HL-60/S4 treated with phorbol 12-myristate 13-acetate at 8.2 ng/mL for 4 days and 3 days (cell line): Measurements from ENCODE around the gene ACACA.
"Not testable (repeated sequence)": the region's sequence is repeated elsewhere in the genome, so short reads cannot be mapped to it uniquely, and the experiment has no call there.

Experiments used
- in situ Hi-C: fragments of 300-500 bp; cut with MboI; formaldehyde crosslinking; loops from 2 replicates; pipeline ENCODE4 v1.15.0; 2022; ENCODE audit warnings: low sequenced_read_pairs

The ACACA gene

DNA sequence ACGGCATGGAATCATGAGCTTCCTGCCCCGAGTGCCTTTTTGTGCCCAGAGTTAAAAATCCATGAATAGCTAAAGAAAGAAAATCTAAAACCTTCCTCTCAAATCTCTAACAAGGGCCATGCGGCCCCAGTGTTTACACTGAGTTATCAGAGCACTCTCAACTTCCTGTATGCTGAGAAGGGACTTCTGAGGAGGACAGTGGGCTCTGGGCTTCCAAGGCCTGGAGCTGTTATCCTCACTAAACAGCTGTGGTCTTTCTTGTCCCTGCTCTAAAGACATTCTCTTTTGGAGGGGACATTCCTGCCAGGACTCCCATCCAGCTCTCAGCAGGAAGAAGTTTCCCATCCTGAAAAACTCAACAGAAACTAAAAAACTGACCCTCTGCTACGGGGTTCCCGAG lies 322.3 kb downstream of the ACACA start:
- in situ Hi-C loops: no loop called here

DNA sequence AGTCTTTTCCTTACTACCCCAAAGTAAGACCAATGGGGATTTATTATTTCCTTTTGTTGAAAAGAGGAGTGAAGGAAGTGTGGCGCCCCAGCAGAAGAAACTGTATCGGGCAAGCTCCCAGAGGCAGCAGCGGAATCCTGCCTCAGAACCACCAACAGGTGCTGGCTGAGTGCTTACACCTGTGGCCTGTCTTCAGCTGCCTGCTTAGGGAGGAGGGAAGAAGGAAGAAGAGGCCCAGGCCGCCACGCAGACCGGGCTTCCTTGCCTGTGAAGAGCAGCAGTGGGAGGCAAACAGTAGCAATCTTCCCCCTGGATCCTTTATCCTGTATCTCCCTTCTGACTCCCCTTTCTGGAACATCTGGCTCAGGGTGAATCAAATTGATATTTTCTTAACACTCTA lies 323.2 kb downstream of the ACACA start:
- in situ Hi-C loops: no loop called here

DNA sequence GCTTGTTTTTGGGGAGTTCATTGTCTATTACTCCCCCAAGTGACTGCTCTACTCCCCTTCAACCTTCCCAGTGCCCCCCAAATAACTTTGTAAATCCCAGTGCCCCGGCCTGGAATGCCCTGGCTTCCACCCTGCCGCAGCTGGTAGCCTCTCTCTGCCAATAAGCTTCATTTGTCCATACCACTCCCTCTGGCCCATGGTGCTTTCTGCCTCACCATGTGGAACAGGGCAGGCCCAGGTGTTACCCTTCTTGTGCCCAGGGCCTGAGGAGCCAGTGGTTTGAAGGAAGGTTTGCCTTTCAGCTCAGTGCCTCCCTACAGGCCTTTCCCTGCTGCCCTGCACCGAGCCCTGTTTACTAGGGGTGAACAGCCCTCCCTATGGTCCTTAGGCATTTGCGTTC lies 323.7 kb downstream of the ACACA start:
- in situ Hi-C loops: no loop called here

DNA sequence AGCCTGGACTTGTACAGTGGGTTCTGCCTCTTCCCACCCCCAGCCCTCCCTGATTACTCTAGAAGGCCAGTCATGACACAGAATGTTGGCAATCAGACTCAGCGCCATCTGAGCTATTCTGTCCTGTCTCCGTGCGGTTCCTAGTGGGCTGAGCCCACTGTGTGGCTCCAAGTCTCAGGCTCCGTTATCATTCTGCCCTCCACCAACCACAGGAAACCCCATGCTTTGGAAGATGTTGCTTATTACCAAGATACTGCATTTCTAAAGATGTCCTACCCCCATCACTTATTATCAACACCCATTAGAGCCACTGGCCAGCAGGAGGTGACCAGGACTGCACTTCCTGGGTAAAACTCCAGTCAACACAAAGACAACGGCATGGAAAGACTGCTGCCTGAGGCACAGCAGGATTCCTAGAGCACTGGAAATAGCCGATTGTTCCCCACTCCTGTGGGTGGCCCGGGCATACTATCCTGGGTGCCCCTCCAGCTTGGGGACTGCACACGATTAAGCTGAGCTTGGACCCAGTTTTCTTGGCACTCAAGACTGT lies 324.2 kb downstream of the ACACA start:
- in situ Hi-C loops: no loop called here

DNA sequence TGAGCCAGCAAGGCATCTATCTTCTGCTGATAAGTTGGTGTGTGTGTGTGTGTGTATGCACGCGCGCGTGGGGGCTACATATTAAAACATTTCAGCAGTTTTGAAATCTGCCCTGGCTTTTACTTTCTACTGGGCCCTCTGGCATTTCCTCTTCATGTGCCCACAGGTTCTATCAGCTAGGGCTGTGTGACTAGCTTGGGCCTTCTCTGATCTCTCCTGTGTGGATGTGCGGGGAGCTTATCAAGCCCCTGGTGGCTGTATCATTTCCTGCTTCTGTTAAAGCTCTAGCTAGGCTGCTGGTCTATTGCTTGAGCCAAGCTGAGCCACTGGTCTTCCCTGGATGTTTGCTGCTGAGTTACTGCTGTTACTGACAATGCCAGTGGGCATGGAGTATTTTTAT lies 325.3 kb downstream of the ACACA start:
- in situ Hi-C loops: no loop called here

DNA sequence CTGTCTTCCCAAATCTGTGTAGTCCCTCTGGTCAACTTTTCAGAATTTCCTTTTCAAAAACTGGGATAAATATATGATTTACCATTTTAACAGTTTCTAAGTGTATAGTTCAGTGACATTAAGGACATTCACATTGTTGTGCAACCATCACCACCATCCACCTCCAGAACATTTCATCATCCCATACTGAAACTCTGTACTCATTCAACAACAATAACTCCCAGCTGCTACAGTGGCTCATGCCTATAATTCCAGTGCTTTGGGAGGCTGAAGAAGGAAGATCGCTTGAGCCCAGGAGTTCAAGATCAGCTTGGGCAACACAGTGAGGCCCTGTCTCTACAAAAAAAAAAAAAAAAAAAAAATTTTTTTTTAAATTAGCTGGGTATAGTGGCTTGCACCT lies 326.9 kb downstream of the ACACA start:
- in situ Hi-C loops: no loop called here

DNA sequence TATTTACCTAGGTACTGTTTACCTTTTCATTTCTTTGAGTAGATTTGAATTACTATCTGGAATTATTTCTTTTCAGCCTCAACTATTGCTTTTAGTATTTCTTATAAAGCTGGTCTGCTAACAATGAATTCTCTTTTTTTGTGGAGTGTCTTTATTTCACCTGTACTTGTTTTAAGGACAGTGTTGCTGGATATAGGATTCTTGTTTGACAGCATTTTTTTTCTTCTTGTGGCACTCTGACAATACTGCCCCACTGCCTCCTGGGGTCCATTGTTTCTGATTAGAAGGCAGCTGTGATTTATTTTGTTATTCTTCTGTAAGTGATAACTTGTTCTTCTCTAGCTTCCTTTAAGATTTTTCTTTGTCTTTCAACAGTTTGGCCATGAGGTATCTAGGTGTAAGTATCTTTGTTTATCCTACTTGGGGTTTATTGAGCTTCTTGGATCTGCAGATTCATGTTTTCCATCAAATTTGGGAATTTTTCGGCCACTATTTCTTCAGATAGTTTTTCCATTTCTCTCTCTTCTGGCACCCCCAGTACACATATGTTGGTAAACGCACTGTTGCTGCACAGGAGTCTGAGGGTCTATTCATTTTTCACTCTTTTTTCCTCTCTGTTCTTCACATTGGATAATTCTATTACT lies 327.4 kb downstream of the ACACA start:
- in situ Hi-C loops: no loop called here

DNA sequence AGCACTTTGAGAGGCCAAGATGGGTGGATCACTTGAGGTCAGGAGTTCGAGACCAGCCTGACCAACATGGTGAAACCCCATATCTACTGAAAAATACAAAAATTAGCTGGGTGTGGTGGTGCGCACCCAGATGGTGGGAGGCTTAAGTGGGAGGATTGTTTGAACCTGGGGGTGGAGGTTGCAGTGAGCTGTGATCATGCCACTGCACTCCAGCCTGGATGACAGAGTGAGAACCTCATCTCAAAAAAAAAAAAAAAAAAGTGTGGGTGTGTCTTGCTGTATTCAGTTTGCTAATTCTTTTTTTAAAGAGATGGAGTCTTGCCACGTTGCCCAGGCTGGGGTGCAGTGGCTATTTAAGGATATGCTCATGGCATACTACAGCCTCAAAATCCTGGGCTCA lies 333.2 kb downstream of the ACACA start:
- in situ Hi-C loops: not testable (repeated sequence)

DNA sequence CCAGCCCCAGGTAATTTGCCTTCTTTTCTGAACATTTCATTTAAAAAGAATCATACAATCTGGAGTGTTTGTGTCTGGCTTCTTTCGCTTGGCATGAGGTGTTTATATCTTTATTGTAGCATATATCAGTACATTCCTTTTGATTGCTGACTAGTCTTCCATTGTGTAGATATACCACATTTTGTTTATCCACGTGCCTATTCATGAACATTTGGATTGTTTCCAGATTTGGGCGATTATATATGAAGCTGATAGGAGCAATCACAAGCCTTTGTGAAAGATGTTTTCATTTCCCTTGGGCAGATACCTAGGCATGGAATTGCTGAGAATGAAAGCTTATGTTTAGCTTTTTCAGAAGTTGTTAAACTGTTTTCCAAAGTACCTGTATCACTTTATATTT lies 337.5 kb downstream of the ACACA start:
- in situ Hi-C loops: no loop called here

DNA sequence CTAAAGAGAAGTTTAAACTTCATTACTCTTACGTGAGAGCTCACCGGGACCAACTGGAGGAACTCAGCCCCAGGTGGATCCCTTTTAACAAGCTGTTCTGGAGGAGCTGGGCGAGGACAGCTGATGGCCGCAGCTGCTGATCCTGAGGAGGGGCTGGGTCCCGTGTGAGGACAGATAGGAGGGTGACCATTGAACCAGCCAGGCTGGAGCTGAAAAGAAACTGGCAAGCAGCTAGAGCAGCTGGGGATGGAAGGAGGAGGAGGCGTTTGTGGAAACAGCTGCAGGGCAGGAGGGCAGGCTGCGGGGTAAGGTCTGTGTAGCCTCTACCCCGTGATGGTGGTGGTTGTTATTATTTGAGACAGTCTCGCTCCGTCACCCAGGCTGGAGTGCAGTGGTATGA lies 338.4 kb downstream of the ACACA start:
- in situ Hi-C loops: no loop called here

DNA sequence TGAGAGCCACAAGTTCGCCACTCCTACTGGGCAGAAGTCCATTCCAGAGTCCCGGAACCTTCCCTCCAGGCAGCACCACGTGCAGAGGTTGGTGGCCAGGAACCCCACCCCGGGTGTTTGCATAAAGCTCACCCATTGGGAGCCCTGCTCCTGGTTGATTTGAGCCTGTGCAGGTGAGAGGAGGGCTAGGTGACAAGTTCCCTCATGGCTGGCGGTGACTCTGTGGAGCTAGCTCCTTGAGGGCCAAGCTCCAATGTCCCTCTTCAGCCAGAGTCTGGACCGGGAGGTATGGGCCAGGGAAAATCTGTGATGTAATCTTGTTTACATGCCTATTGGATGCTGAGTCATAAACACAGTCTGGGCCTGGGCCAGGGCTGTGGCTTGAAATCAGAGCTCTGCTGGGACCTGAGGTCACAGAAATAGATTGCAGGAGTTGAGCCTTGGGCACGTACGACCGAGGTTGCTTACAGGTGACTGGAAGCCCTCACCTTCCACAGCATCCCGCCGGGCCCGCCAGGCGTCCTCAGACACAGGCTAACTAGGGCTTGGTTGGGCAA lies 339.0 kb downstream of the ACACA start:
- in situ Hi-C loops: no loop called here

DNA sequence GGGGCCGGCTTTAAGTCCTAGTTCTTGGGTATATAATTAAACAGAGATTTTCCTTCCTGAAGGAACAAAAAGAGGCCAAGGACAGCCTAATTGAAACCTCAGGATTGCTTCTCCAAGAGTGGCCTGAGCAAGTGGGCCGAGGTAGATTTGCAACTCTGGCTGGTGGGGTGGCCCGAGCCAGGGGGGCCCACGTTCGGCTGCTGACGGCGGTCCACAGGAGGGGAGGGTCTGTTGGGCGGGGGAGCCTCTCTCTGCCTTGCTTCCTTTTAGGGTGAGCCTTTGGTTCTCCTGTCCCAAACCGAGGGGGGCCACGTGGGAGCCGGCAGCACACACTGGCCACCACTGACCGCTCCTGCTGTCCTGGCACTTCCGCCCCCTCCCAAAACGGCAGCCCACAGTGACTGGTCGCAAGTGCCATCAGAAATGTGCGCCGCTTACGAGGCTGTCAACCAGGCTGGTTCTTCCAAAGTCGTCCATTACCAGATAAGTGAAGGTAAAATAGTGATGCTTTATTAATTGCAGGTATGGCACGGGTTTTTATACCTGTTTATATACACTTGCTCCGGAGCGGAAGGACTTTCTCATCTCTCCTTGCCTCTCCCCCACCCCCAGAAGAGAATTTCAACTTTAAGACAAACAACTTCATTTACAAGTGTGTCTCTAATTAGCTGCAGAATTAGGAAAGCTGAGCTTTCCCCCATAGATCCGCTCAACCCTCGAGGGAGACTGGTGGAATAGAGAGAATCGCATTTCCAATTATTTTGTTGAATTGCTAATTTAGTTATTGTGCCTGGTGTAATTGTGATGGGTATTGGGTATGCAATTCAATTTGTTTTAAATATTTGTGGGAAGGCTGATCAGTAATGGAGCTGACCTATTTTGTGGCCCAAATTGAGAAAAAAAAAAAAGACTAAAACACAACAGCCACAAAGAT lies 340.0 kb downstream of the ACACA start:
- in situ Hi-C loops: no loop called here

DNA sequence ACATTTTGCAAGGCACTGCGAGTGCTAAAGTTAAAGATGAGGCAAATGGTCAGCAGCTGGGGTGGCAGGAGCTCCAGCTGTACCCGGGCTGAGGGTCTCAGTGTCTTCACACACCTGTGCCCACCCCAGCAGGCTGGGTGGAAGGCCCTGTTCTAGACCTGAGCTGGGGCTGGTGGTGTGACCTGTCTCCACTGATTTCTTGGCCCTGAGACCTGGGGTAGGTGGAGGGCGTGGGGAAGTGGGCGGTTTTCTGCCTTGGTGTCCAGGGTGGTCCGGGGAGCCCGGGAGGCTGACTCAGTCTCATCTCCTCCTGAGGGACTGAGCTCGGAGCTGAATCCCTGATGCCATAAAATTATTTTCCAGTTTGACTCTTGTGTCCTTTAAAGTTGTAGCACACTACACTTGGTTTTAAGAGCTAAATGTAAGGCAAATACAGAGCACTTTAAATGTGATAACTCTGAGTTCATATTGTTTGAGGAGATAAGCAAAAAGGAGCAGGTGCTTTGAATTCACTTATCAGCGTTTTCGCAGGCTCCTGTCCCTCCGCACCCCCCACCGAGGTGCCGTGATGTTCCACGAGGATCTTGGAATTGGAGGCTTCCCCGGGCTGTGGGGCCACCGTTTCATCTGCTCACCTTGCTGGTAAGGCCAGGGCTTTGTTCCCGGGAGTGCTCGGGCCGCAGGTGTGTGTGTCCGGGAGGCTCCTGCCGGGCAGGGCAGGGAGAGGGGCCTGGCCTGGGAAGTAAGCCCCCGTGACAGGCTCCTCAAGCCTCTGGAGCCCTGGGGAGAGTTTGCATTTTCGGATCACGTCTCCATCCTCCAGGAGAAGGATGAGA lies 340.9 kb downstream of the ACACA start:
- in situ Hi-C loops: no loop called here

DNA sequence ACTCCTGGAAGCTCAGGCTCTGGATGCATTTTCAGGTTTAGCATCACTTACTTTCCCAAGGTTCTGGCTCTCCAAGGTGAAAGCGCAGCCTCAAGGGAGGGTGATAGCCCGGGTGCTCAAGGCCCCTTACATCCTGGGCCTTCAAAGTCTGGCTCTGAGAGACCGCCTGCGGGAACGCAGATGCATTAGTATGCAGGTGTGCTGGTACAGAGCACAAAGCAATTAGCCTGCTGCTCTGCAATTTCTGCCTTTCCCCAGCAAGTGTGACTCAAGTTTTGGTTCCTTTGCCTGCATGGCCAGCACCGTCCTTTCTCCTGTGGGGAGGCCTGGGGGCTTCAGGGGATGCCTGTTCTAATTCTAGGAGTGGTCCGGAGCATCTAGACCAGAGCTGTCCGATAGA lies 341.7 kb downstream of the ACACA start:
- in situ Hi-C loops: no loop called here

DNA sequence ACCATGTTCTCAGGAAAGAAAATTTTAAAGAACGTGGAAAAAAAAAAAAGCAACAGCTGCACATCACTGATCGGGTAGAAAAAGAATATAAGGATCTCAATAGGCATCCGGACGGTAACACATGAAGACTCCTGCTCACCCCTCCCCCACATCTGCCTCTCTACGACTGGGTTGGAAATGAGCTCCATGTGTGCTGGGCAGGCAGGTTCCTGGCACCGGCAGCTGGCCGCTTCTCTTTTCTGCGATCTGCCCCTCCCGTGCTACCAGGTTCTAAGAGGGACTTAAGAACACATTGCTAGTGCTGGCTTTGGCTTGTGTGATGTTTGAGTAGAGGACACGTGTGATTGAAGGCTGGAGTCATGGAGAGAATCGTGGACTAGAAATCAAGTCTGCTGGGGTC lies 342.4 kb downstream of the ACACA start:
- in situ Hi-C loops: no loop called here

DNA sequence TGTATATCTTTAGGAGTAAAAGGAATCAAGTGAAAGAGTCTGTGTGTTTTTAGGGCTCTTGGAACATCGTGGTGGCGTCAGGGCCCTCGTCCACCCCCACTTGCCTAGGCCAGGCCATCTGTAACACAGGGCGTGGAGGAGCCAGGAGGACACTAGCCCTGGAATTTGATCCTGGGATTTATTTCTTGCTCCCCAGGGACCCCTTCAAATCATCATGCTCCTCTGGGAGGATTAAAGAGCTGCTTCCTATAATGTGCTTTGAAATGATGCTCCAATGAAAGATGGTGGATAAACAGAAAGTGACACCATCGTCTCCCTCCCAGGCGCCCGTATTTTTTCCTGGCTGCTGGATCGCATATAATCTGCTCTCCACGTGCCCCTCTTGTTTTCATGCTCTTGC lies 344.6 kb downstream of the ACACA start:
- in situ Hi-C loops: no loop called here

DNA sequence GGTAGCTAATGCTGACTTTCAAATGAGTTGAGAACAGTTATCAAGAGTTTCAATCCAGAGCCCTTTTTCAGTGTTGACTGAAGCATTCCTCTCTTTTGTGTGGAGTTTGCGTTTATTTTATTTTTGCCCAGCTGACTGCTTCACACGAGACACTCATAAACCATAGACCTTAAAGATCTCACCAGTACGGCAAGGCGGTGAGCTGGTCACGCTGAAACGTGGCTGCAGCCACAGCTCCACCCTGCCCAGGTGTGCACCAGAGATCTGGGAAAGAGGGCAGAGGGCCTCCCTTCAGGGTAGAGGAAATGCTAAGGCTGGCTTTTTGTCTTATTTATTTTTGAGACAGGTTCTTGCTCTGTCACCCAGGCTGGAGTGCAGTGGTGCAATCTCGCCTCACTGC lies 345.7 kb downstream of the ACACA start:
- in situ Hi-C loops: no loop called here

DNA sequence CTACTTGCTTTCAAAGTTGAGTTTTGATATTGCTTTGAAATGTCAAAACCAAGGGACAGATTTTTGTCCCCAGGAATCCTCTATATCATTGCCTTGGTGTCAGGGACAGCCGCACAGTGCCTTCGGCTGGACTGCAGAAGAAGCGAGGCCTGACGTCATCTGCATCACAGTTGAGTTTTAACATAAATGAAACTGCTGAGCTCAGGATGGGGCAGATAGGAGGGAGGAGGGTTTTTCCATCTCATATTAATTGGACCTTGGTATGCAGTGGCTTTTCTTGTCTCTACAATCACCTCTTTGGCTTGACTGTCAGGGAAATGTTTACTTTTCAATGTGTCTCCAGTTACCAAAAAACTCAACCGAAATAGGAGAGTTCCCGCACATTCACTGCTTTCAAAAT lies 346.5 kb downstream of the ACACA start:
- in situ Hi-C loops: no loop called here

DNA sequence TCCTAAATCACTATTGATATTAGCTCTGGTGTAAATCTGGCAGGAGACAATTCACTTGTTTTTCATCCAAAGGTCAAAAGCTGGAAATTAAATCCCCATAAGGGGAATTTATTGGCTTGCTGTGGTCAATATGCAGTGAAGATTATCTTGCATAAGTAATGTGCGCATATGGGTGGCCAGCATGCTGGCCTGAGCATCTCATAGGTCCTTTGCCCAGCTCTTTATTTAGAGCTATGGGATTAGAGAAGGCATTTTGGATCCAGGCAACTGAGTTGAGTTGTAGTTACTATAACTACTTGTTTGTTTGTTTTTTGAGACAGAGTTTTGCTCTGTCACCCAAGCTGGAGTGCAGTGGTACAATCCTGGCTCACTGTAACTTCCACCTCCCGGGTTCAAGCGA lies 347.1 kb downstream of the ACACA start:
- in situ Hi-C loops: no loop called here

DNA sequence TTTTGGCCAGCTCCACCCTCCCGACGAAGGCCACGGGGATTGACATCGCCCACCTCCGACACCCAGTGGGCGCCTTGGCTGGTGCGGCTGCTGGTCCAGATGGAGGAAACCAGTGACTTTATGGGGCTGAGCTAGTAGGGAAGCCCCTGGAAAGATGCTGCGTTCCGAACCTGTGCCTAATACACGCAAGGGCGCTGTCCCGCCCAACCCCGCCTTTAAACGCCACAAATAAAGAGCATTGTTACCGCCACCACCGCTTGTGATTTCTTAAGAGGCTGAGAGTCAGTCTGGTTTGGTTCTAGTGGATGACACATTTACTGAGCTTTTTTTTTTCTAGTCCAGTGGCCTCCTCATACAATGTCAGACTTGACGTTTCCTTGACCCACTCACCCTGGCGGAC lies 350.0 kb downstream of the ACACA start:
- in situ Hi-C loops: no loop called here

DNA sequence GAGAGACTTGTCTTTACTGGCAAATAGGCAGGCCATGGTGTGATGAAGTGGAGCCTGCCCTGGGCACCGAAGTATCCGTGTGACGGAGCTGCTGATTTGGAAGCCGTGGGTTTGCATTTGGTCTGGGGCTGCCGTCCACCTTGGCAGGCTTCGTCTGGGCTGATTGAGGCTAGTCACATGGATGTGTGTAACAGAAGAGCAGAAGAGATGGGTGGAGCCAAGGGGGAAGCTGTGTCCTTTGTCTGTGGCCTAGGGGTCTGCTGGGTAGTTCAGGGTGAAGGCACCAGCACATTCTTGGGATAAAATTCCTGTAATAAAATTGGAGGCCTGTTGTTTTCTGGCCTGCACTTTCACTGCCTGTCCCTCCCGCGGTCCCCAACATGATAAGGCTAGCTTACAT lies 351.7 kb downstream of the ACACA start:
- in situ Hi-C loops: no loop called here
